HG03342 (cell line): ENCODE data around the gene MRPL45.

ENCODE experiments used
- ATAC-seq: cut with Tn5 transposase; IDR thresholded peaks from one replicate; pipeline ENCODE4 v1.9.1; 2021; ENCODE audit warnings: mild to moderate bottlenecking, moderate library complexity; ENCODE audit not compliant: unreplicated experiment

Gene MRPL45

DNA sequence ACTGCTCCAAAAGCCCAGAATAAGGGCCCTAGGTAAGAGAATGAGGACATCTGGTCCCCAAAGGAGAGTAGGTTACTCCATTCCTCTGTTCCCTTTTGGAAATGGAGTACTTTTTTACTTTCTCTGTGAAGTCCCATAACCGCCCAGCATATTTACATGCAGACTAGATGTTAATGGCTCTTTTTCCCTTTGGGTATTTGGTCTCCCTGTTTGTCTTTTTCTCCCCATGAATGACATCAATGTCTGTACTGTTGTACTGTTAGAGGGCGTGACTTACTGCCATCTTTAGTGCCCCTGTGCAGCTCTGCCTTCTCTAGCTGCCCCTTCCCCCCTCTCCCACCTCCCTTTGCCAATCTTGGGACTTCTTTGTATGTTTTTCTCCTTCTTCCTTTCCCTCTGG is 27.8 kb downstream of the MRPL45 start:
- no peak for ATAC-seq

- no peak for ATAC-seq
These were observed 28.4 kb downstream of the MRPL45 start for GRCh38 chr17:38325221-38325851.

- ATAC-seq, result no peak
These were observed 30.2 kb downstream of the MRPL45 start for GRCh38 chr17:38326996-38327792.

GRCh38 chr17:38327936-38328335 is 31.0 kb downstream of the MRPL45 start:
- ATAC-seq, result no peak

DNA sequence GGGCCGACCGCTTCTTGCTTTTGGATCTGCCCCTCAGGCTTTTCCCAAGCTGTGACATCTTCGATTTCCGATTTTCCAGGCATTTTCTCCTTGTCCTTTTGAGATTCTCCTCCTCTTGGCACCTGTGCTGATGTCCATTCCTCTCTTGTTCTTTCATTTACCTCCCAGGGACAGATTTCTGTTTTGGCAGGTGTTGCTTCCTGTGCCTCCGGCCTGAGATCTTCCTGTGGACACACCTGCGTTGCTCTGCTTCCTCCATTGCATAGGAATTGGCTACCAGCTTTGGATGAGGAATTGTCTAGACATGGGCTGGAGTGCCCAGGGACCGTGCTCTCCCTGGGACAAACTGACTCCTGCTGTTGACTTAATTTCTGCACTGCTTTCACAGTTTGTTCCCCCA is 31.7 kb downstream of the MRPL45 start:
- no peak for ATAC-seq

GRCh38 chr17:38329284-38329683 is 32.3 kb downstream of the MRPL45 start:
- no peak for ATAC-seq

GRCh38 chr17:38329808-38330730 is 33.1 kb downstream of the MRPL45 start:
- ATAC-seq, result no peak

GRCh38 chr17:38330941-38331411 is 34.0 kb downstream of the MRPL45 start:
- no peak for ATAC-seq

- no peak for ATAC-seq
These were observed 35.8 kb downstream of the MRPL45 start for GRCh38 chr17:38332735-38333134.

- no peak for ATAC-seq
These were observed 36.8 kb downstream of the MRPL45 start for GRCh38 chr17:38333635-38334295.

- no peak for ATAC-seq
These were observed 37.8 kb downstream of the MRPL45 start for GRCh38 chr17:38334480-38335364.

GRCh38 chr17:38336838-38337237 is 39.9 kb downstream of the MRPL45 start:
- ATAC-seq, result no peak

GRCh38 chr17:38338053-38338452 is 41.1 kb downstream of the MRPL45 start:
- no peak for ATAC-seq

GRCh38 chr17:38338535-38338934 is 41.6 kb downstream of the MRPL45 start:
- no peak for ATAC-seq

DNA sequence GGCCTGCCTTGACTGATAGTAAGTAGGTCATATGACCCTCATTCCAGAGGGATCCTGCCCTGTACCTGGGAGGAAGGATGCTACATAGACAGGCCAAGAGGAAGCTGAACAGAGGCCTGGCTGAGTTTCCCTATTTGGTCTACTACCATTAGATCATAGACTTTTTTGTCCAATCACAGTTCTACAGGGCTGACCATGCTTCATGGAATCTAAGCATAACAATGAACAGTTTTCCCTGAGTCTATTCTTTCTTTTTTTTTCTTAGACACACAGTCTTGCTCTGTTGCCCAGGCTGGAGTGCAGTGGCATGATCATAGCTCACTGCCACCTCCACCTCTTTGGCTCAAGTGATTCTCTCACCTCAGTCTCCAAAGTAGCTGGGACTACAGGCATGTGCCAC is 42.9 kb downstream of the MRPL45 start:
- no peak for ATAC-seq

DNA sequence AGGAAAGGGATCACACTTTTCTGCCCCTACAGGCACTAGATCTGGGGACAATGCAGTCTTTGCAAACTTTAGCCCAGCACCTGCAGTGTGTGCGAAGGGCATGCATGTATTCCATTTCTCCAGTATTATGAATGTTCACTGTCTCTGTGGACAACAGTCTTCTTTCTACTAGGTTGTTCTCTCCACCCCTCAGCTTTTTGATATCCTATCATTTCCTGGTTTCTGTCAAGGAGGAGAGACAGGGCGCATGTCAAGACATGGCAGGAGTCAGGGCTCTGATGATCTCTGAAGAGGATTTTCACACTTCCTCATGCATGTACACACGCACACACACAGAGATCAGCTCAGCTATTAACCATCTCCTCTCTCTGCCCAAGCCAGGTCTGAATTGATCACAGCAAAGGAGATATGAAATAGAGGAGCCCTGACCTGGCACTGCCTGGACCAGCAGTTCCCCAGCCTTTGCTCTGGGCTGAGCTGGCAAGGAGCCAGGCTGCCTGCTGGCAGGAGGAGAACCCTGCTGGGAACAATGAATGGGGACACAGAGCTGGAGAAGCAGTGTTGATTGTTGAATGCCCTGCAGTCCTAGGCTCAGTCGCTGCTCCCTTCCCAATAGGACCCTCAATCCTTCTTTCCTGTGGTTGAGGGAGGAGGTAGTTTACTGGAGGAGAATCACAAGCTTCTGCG is 44.2 kb downstream of the MRPL45 start:
- ATAC-seq, result no peak

- no peak for ATAC-seq
These were observed 46.1 kb downstream of the MRPL45 start for GRCh38 chr17:38342886-38343607.

- no peak for ATAC-seq
These were observed 46.8 kb downstream of the MRPL45 start, which contains the start of gene GPR179 for GRCh38 chr17:38343608-38344419. TSS of gene GPR179 (minus strand) at chr17:38343956. CDS start at chr17:38343789, 167 bp downstream.
